MG63 (cell line): ENCODE measurements around the gene SPR. TPM values are rescaled to one million over a fixed set of nuclear protein-coding genes. Genes with fewer than 3 reads are reported as not detected.

Experiments
- DNase-seq: peaks from one replicate; pipeline ENCODE4 v3.0.0-alpha.2; 2020
- H3K27me3 ChIP-seq: fragments of 250-450 bp; sonication (Bioruptor Pico); 2 replicates; pipeline ENCODE4 v1.5.1; 2020; ENCODE audit warnings: mild to moderate bottlenecking, moderate library complexity
- H3K36me3 ChIP-seq: fragments of 250-450 bp; sonication (Bioruptor Pico); 2 replicates; pipeline ENCODE4 v1.5.1; 2020; ENCODE audit warnings: mild to moderate bottlenecking, moderate library complexity
- H3K4me3 ChIP-seq: fragments of 250-450 bp; sonication (Bioruptor Pico); 2 replicates; pipeline ENCODE4 v1.5.1; 2020; ENCODE audit warnings: mild to moderate bottlenecking, moderate library complexity
- H3K9me3 ChIP-seq: fragments of 250-450 bp; sonication (Bioruptor Pico); 2 replicates; pipeline ENCODE4 v1.5.1; 2020; ENCODE audit warnings: mild to moderate bottlenecking, moderate library complexity
- total RNA-seq: library from RNA; depleted of rRNA; stranded (reverse); fragments of >200 nt; shearing (Covaris generic); gene quantifications from 2 replicates; pipeline ENCODE4 v1.2.3, GENCODE V29; 2014; ENCODE audit warnings: low replicate concordance

The SPR gene
- total RNA-seq, 1 experiment from 2014 or later, result 57.7 TPM

- DNase-seq, result peak; percentile 26
- Histone ChIP-seq H3K9me3 (no peaks in the 10 kb centered on the region), H3K36me3 (peaks cover under 1% of the 10 kb centered on the region; the same call in 1 of the 2 replicates), H3K27me3 (peaks cover 3% of the 10 kb centered on the region; the same call in 1 of the 2 replicates), H3K4me3 (no peak overlapping the region)
Observed at GRCh38 chr2:72883356-72883962, 3.7 kb upstream of the SPR start.

- no peaks in the 10 kb centered on the region for H3K27me3 ChIP-seq
- H3K4me3 ChIP-seq, result peak overlapping the region; percentile 63
Observed at GRCh38 chr2:72886505-72887031, 640 bp upstream of the SPR start.

GRCh38 chr2:72887740-72888437 is 681 bp downstream of the SPR start:
- Histone ChIP-seq H3K36me3 (peaks cover 11% of the 10 kb centered on the region), H3K4me3 (peak overlapping the region; percentile 63), H3K9me3 (no peaks in the 10 kb centered on the region), H3K27me3 (no peaks in the 10 kb centered on the region)
- peak; percentile 89 for DNase-seq

More at GRCh38 chr2:72886505-72887031, 640 bp upstream of the SPR start:
- Histone ChIP-seq H3K9me3 (no peaks in the 10 kb centered on the region), H3K36me3 (peaks cover 11% of the 10 kb centered on the region)
- no peak for DNase-seq

GRCh38 chr2:72888438-72889202 is 1.4 kb downstream of the SPR start:
- H3K9me3 ChIP-seq, result no peaks in the 10 kb centered on the region
- no peak for DNase-seq
- peaks cover 11% of the 10 kb centered on the region for H3K36me3 ChIP-seq
- H3K4me3 ChIP-seq, result peak overlapping the region; percentile 63
- no peaks in the 10 kb centered on the region for H3K27me3 ChIP-seq

- H3K36me3 ChIP-seq, result peaks cover 11% of the 10 kb centered on the region
- DNase-seq, result no peak
- H3K4me3 ChIP-seq, result no peak overlapping the region
- no peaks in the 10 kb centered on the region for H3K9me3 ChIP-seq
- no peaks in the 10 kb centered on the region for H3K27me3 ChIP-seq
Observed at GRCh38 chr2:72889991-72890390, 2.8 kb downstream of the SPR start.

- no peak for DNase-seq
- no peaks in the 10 kb centered on the region for H3K9me3 ChIP-seq
- no peak overlapping the region for H3K4me3 ChIP-seq
- peaks cover 11% of the 10 kb centered on the region for H3K36me3 ChIP-seq
- no peaks in the 10 kb centered on the region for H3K27me3 ChIP-seq
Observed at GRCh38 chr2:72891091-72891818, 4.0 kb downstream of the SPR start.

GRCh38 chr2:72892506-72893173 is 5.4 kb downstream of the SPR start:
- H3K4me3 ChIP-seq, result no peak overlapping the region
- DNase-seq, result peak; percentile 79
- peaks cover 11% of the 10 kb centered on the region for H3K36me3 ChIP-seq
- H3K9me3 ChIP-seq, result no peaks in the 10 kb centered on the region
- no peaks in the 10 kb centered on the region for H3K27me3 ChIP-seq

GRCh38 chr2:72893594-72894319 is 6.5 kb downstream of the SPR start:
- no peaks in the 10 kb centered on the region for H3K9me3 ChIP-seq
- peaks cover 8% of the 10 kb centered on the region for H3K36me3 ChIP-seq
- DNase-seq, result peak; percentile 42
- no peak overlapping the region for H3K4me3 ChIP-seq
- H3K27me3 ChIP-seq, result no peaks in the 10 kb centered on the region

- Histone ChIP-seq H3K4me3 (no peak overlapping the region), H3K27me3 (no peaks in the 10 kb centered on the region), H3K36me3 (peaks cover 5% of the 10 kb centered on the region), H3K9me3 (no peaks in the 10 kb centered on the region)
- DNase-seq, result no peak
Observed at GRCh38 chr2:72894514-72894913, 7.3 kb downstream of the SPR start.

GRCh38 chr2:72895154-72895553 is 7.9 kb downstream of the SPR start:
- H3K9me3 ChIP-seq, result no peaks in the 10 kb centered on the region
- DNase-seq, result no peak
- H3K27me3 ChIP-seq, result no peaks in the 10 kb centered on the region
- no peak overlapping the region for H3K4me3 ChIP-seq
- no peaks in the 10 kb centered on the region; the same call in none of the 2 replicates for H3K36me3 ChIP-seq

GRCh38 chr2:72895759-72896281 is 8.6 kb downstream of the SPR start:
- Histone ChIP-seq H3K27me3 (no peaks in the 10 kb centered on the region), H3K36me3 (no peaks in the 10 kb centered on the region; the same call in 1 of the 2 replicates), H3K9me3 (no peaks in the 10 kb centered on the region), H3K4me3 (no peak overlapping the region)
- DNase-seq, result no peak

GRCh38 chr2:72896446-72896845 is 9.2 kb downstream of the SPR start:
- Histone ChIP-seq H3K36me3 (no peaks in the 10 kb centered on the region; the same call in 1 of the 2 replicates), H3K27me3 (no peaks in the 10 kb centered on the region), H3K4me3 (no peak overlapping the region), H3K9me3 (no peaks in the 10 kb centered on the region)
- DNase-seq, result no peak

GRCh38 chr2:72897785-72898584 is 10.8 kb downstream of the SPR start:
- Histone ChIP-seq H3K4me3 (no peak overlapping the region), H3K27me3 (no peaks in the 10 kb centered on the region; the same call in 1 of the 2 replicates), H3K36me3 (no peaks in the 10 kb centered on the region), H3K9me3 (no peaks in the 10 kb centered on the region)
- DNase-seq, result no peak

- Histone ChIP-seq H3K27me3 (no peaks in the 10 kb centered on the region; the same call in none of the 2 replicates), H3K36me3 (no peaks in the 10 kb centered on the region), H3K4me3 (no peak overlapping the region), H3K9me3 (no peaks in the 10 kb centered on the region)
- DNase-seq, result no peak
Observed at GRCh38 chr2:72898585-72898906, 11.3 kb downstream of the SPR start.
